Testis (tissue), 2 donors: Measurements from ENCODE around the gene PYCR2.

Experiments used
- POLR2A ChIP-seq: fragments of 450-650 bp; IDR thresholded peaks from one replicate; pipeline ENCODE4 v1.6.1; 2017; ENCODE audit warnings: antibody characterized with exemption, mild to moderate bottlenecking, moderate library complexity
- TF ChIP-seq, protein P1 (sequence below), 3 experiments: fragments of 450-650 bp in 2 of 3; fragments of 200-600 bp in 1 of 3; sonication (generic) in 1 of 3; IDR thresholded peaks; one replicate each; pipeline ENCODE4 v1.5.1; 2016 to 2019; ENCODE audit warnings: antibody characterized with exemption in 3 of 3, mild to moderate bottlenecking in 2 of 3, moderate library complexity in 1 of 3

- TF ChIP-seq, protein P1, sequence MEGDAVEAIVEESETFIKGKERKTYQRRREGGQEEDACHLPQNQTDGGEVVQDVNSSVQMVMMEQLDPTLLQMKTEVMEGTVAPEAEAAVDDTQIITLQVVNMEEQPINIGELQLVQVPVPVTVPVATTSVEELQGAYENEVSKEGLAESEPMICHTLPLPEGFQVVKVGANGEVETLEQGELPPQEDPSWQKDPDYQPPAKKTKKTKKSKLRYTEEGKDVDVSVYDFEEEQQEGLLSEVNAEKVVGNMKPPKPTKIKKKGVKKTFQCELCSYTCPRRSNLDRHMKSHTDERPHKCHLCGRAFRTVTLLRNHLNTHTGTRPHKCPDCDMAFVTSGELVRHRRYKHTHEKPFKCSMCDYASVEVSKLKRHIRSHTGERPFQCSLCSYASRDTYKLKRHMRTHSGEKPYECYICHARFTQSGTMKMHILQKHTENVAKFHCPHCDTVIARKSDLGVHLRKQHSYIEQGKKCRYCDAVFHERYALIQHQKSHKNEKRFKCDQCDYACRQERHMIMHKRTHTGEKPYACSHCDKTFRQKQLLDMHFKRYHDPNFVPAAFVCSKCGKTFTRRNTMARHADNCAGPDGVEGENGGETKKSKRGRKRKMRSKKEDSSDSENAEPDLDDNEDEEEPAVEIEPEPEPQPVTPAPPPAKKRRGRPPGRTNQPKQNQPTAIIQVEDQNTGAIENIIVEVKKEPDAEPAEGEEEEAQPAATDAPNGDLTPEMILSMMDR (IDR thresholded peaks at IDR 0.05) = no peak
- TF ChIP-seq POLR2A = no peak
Measured at GRCh38 chr1:225907341-225907740, 16.7 kb downstream of the PYCR2 start.
